Endothelial cell of umbilical vein (primary cell): Measurements from ENCODE around the gene SLC2A11.

Experiments
- EZH2 ChIP-seq: IDR thresholded peaks from 2 replicates; pipeline ENCODE4 v1.6.1; 2012; ENCODE audit warnings: borderline replicate concordance, low read depth, mild to moderate bottlenecking, moderate library complexity, low read length, inconsistent platforms; ENCODE audit not compliant: severe bottlenecking
- FOS ChIP-seq: IDR thresholded peaks from 2 replicates; pipeline ENCODE4 v1.6.1; 2011; ENCODE audit warnings: mild to moderate bottlenecking, low read length, moderate library complexity, borderline replicate concordance; ENCODE audit not compliant: insufficient read depth
- JUN ChIP-seq: IDR thresholded peaks from 2 replicates; pipeline ENCODE4 v1.6.1; 2011; ENCODE audit warnings: borderline replicate concordance, low read depth; ENCODE audit not compliant: insufficient read length, insufficient read depth
- POLR2A ChIP-seq: IDR thresholded peaks from 2 replicates; pipeline ENCODE4 v1.6.1; 2012; ENCODE audit warnings: low read depth, mild to moderate bottlenecking, control low read depth, low read length
- POLR2AphosphoS5 ChIP-seq: IDR thresholded peaks from 2 replicates; pipeline ENCODE4 v1.6.1; 2012; ENCODE audit warnings: low read depth, mild to moderate bottlenecking, control low read depth, low read length, moderate library complexity; ENCODE audit not compliant: insufficient read depth
- TF ChIP-seq, protein P1 (sequence below), 2 donors: IDR thresholded peaks; 1 replicate in 1 of 2; 2 replicates in 1 of 2; pipeline ENCODE4 v1.5.1; 2011; ENCODE audit warnings: low read length in 2 of 2, mild to moderate bottlenecking in 2 of 2, moderate library complexity in 2 of 2, control low read depth in 1 of 2, inconsistent platforms in 1 of 2, low read depth in 1 of 2; ENCODE audit not compliant: insufficient read depth in 1 of 2; ENCODE audit errors: extremely low read depth in 1 of 2

DNA sequence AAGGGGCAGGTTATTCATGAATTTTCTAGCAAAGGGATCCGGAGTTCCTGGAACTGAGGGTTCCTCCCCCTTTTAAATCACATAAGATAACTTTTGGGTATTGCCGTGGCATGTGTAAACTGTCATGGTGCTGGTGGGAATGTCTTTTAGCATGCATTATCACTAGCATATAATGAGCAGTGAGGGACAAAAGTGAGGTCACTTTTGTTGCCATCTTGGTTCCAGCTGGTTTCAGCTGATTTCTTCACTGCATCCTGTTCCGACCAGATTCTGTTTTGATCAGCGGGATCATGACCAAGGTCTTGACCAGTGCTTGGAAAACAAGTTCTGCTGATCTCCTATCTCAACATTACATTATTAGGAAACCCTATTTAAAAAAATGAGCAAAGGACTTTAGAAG, 43.9 kb downstream of the SLC2A11 start:
- TF ChIP-seq, protein P1, sequence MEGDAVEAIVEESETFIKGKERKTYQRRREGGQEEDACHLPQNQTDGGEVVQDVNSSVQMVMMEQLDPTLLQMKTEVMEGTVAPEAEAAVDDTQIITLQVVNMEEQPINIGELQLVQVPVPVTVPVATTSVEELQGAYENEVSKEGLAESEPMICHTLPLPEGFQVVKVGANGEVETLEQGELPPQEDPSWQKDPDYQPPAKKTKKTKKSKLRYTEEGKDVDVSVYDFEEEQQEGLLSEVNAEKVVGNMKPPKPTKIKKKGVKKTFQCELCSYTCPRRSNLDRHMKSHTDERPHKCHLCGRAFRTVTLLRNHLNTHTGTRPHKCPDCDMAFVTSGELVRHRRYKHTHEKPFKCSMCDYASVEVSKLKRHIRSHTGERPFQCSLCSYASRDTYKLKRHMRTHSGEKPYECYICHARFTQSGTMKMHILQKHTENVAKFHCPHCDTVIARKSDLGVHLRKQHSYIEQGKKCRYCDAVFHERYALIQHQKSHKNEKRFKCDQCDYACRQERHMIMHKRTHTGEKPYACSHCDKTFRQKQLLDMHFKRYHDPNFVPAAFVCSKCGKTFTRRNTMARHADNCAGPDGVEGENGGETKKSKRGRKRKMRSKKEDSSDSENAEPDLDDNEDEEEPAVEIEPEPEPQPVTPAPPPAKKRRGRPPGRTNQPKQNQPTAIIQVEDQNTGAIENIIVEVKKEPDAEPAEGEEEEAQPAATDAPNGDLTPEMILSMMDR (IDR thresholded peaks at IDR 0.05; ENCODE audit: extremely low read depth in 1 of 2, insufficient read depth in 1 of 2, low read depth in 1 of 2, low read length in 2 of 2), result no peak
- TF ChIP-seq POLR2A, result no peak
- no peak for TF ChIP-seq JUN
- no peak for TF ChIP-seq EZH2
- no peak for TF ChIP-seq POLR2AphosphoS5
- no peak for TF ChIP-seq FOS
